ENCODE results near the gene RGMA. TPM values are rescaled to one million over a fixed set of nuclear protein-coding genes. Genes with fewer than 3 reads are reported as not detected.

RGMA gene
- total RNA-seq, 1 donor from 2014 or later = 16.5 TPM

- DNase-seq (ENCODE audit: low spot score) = no peak
Measured at GRCh38 chr15:93020976-93021772, 67.8 kb downstream of the RGMA start.

- DNase-seq (ENCODE audit: low spot score) = no peak
Measured at GRCh38 chr15:93019971-93020370, 69.0 kb downstream of the RGMA start.

GRCh38 chr15:93019090-93019489 lies 69.9 kb downstream of the RGMA start:
- DNase-seq (ENCODE audit: low spot score) = no peak

GRCh38 chr15:93018574-93018973 lies 70.4 kb downstream of the RGMA start:
- no peak for DNase-seq (ENCODE audit: low spot score)

GRCh38 chr15:93017526-93017925 lies 71.5 kb downstream of the RGMA start:
- DNase-seq (ENCODE audit: low spot score) = no peak

- DNase-seq (ENCODE audit: low spot score) = no peak
Measured at GRCh38 chr15:93012786-93013185, 76.2 kb downstream of the RGMA start.

- DNase-seq (ENCODE audit: low spot score) = no peak
Measured at GRCh38 chr15:93007994-93008393, 81.0 kb downstream of the RGMA start.

- DNase-seq (ENCODE audit: low spot score) = no peak
Measured at GRCh38 chr15:93005133-93005532, 83.9 kb downstream of the RGMA start.

- no peak for DNase-seq (ENCODE audit: low spot score)
Measured at GRCh38 chr15:93001881-93002280, 87.1 kb downstream of the RGMA start.

- no peak for DNase-seq (ENCODE audit: low spot score)
Measured at GRCh38 chr15:93001156-93001555, 87.9 kb downstream of the RGMA start.

GRCh38 chr15:92997821-92998220 lies 91.2 kb downstream of the RGMA start:
- DNase-seq (ENCODE audit: low spot score) = no peak

GRCh38 chr15:92992720-92993119 lies 96.3 kb downstream of the RGMA start:
- no peak for DNase-seq (ENCODE audit: low spot score)

- DNase-seq (ENCODE audit: low spot score) = no peak
Measured at GRCh38 chr15:92990031-92990430, 99.0 kb downstream of the RGMA start.

- DNase-seq (ENCODE audit: low spot score) = no peak
Measured at GRCh38 chr15:92989470-92989869, 99.5 kb downstream of the RGMA start.

Other genes starting within 250 kb of the RGMA start
- 90.9 TPM for gene CHD2, start 188.9 kb downstream of the RGMA start, total RNA-seq

Measured in mesenteric fat pad (tissue), 1 donor.